Fibroblast of skin of right quadriceps (primary cell): ENCODE data around the gene MALRD1.

ENCODE experiments used
- DNase-seq: peaks from one replicate; pipeline ENCODE4 v3.0.0-alpha.2; 2013

MALRD1 gene

DNA sequence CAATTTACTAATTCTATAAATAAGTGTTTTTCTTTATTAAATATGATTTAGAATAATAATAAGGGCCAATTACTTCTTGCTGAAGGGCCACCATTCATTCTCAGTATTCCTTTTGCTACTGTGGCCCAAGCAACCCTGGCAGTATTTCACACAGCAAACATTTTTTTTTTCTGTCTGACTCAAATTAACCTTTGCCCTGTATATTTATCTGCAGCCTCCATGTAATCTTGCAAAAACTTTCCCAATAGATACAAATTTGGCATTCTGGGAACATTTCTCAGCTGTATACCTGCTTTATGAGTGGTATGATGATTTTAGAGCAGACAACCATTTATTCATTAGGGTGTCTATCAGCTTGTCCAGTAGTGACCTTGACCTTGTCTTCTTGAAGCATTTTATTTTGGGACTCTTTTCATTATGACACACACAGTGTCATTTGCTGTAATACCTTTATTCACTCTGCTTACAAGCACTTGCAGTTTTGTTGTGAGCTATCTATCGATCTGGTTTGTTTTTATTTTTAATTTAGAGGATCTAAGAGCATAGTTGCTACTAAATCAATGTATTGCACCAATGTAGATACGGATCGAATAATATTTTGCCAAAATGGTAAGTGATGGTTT lies 607.9 kb downstream of the MALRD1 start:
- no peak for DNase-seq

DNA sequence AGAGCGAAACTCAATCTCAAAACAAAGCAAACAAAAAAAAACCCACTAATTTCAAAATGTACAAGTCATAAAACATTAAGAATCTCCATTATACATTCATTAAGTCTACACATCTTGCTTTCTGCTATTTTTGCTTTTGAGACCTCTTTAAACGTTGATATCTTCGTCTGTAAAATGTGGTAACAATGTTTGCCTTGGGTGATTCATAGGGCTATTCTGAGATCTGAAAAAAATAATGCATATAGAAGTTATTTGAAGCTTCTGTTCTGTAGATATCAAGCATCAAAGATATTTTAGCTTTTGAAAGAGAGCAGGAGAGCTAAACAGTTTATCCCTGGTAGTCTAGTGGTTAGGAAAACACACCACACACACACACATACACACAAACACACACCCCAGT lies 609.5 kb downstream of the MALRD1 start:
- no peak for DNase-seq

DNA sequence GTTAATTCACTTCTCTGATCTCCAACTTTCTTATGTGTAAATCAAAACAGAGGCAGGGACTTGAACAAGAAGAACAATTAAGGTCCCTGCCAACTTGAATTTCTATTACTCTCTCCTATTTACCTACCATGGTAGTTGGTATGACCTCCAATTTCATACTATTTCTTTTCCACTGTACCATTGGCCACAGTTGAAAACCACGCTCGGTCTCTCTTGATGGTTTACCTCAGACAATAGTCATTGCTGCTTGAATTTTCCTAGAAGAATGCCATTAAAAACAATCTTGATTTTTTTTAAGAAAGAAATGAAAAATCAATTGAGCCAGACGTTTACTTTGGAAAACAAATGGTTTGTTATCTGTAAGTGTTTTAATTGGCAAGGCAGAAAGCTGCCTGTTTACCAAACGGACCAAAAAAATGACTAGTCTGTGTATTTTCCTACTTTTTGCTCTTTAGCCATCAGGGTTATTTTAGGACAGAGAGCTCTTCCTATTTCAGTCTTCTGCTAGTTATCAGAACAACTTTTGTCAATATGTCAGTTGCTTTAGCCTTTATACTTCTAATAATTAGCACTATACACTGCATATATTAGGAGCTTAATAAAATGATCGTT lies 610.1 kb downstream of the MALRD1 start:
- DNase-seq, result no peak

DNA sequence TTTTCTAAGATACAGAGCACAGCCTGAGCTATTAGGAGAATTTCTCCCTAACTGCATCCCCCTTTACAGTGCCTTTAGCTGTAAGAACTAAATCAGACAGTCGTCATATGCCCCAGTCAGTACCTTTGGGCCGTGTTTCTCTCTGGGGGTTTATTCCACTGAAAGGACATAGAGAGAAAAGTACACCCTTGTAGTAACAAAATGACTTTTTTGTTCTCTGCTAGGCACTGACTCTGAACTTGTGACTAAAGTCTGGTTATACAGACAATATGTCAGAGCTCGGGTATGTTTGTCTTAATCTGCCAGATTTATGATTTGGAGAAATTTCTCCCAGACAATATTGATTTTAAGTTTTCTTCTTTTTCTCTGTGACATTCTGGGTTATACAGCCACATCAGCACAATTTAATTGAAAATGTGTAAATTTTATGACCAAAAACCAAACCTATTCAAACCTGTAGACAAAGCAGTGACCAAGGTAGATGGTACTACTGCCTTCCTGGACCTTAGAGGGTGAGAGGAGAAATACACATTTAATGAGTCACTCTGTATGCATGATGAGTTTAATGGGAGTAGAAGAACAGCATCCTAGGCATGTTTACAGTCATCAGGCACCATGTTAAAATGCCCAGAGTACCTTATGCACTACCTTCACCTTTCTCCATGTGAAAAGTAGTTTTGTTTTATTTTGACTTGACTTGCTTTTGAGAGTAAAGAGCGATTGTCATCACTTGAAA lies 611.5 kb downstream of the MALRD1 start:
- DNase-seq, result no peak

DNA sequence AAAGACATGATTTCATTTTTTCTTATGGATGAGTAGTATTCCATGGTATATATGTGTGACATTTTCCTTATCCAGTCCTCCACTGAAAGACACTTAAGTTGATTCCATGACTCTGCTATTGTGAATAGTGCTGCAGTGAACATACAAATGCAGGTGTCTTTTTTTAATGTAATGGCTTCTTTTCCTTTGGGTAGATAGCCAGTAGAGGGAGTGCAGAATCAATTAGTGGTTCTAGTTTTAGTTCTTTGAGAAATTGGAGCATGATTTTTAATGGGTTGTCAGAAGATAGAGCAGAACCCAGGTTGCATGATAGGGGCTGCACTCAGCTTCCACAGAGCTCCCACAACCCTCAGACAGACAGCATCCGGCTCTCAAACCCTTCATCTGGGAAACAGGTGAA lies 614.7 kb downstream of the MALRD1 start:
- DNase-seq, result no peak

DNA sequence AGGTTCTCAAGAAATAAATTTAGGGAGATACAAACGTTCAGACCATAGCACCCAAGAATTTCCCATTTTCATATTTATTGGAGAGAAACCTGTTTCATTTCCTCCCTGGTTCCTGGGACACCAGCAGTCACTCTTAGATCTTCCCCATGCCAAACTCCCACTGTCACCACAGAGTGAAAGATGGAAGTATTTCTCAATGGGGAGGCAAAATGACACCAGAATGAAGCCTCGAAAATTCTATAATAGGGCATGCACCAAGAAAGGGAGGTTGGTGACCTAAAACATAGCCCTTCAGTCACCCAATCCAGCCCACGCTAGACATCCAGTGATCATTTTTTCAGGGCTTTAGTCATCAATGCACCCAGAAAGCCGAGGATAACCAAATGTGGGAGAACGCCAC lies 619.5 kb downstream of the MALRD1 start:
- no peak for DNase-seq

DNA sequence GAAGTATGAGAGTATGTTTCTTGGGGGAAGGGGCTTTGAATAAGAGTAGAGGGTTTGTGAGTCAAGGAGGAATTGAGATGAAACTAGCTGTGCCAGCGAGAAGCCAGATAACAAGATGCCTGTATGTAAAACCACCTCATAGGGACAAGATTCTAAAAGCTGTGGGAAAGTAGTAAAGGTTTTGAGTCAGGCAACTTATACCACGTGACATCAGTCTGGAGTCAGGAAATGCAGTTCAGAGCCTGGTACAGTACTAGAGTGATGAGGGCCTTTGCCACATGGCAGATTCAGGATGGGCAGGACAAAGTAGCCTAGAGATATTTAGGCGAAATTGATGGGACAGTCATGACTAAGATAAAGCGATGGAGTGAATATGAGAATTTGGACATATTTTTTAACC lies 627.5 kb downstream of the MALRD1 start:
- no peak for DNase-seq

DNA sequence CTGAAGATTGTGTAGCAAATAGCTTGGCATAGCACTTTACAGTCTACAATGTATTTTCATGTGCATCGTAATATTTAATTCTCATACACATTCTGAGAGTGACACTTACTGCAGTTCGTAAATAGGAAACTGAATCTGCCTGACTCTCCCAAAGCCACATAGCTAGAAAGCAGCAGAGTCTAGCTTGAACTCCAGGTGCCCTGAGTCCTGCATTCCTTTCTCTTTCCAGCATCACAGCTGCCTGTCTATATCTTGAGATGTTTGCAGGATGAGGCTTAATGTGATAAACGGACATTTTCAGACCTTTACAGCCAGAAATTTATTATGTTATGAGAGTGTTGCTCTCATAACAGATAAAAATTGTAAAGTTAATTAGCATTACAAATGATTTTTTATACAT lies 634.8 kb downstream of the MALRD1 start:
- no peak for DNase-seq

DNA sequence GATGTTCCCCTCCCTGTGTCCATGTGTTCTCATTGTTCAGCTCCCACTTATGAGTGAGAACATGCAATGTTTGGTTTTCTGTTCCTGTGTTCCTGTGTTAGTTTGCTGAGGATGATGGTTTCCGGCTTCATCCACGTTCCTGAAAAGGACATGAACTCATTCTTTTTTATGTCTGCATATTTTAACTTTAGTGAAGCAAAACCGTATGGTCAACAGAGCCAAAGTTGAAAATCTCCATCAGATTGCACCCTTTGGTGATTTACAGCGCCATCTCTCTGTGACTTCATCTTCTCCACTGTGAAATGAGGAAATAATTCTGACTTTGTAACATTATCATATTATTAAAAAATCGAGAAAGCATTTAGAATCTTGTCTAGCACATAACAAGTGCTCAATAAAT lies 635.4 kb downstream of the MALRD1 start:
- DNase-seq, result peak; percentile 8

DNA sequence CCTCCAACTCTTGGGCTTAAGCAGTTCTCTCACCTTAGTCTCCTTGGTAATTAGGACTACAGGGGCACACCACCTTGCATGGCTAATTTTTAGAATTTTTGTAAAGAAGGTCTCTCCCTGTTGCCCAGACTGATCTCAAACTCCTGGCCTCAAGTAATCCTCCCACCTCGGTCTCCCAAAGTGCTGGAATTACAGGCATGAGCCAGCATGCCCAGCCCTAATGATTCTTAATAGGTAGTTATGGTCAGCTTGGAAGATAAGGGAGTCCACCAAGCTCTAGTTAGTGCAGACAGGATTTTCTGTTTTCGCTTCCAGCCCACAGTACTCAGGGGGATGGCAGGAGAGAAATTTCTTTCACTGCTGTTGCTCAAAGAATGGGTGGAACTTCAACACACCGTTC lies 639.7 kb downstream of the MALRD1 start:
- DNase-seq, result no peak

DNA sequence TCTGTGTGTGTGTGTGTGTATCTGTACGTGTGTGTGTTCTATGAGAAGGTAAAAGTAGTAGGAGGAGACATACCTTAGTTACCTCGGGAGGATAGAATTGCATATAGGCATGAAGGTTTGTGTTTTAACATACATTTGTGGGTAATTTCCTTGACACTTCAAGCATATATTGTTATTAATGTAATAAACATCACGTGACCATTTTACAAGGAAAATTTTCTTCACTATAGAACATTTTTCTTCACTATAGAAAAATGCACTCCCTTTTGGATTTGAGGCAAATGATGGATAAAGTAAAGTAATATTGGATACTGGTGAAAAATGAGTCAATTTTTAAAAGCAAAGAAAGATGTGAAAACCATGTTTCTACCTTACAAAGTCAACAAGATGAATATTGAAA lies 640.6 kb downstream of the MALRD1 start:
- no peak for DNase-seq

DNA sequence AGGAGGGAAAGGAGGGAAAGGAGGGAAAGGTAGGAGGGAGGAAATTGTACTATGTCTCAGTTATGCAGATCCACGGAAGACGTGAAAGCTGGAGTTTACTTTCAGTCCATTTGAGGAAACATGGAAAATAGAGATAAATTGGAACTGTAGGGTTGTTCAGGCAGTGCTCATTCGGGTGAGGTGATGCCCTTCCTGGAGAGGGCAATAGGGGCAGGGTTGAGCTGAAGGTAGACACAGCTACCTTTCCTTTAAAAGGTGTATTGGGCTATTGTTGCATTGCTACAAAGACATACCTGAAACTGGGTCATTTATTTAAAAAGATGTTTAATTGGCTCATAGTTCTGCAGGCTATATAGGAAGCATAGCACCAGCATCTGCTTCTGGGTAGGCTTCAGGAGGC lies 650.7 kb downstream of the MALRD1 start:
- no peak for DNase-seq

DNA sequence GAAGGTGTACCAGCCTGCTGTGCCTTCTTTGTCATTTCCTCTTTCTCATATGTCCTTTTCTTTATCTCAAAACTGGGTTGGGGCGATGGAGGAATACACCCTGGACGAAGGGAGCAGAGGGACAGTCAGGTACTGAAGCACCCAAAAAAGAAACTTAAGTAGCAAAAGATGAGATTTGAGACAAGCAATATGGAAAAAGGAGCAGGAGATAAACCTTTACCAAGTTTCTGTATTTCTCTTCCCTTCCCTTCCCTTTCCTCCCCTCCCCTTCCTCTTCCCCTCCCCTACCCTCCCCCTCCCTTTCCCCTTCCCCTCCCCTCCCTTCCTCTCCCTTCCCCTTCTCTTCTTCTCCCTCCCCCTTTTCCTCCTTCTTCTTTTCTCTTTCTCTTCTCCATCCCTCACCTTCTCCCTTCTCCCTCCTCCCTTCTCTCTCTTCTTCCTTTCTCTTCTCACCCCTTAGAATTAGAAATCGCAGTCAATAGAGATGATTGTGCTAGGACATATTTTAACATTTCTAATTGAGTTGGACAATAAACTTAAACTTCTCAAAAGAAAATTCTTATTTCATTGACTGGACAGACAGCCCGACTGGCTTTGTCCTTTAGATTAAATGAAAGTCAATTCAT lies 652.9 kb downstream of the MALRD1 start:
- DNase-seq, result no peak

DNA sequence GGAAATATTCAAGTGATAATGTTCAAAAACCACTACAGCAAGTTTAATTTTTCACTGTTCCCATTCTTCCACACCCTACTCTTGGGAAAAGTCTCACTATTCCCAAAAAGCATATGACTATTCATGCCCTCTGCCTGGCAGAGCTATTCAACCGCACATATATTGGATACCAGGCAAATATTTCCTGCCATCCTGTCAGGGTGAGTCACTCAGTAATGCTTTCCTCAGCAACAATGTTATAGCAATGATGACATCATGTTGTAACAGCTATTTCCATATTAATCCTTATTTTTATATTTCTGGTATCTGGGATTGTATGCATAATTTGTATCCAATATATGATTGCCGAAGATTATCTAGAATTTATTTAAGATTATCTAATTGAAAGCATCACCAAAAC lies 653.6 kb downstream of the MALRD1 start:
- DNase-seq, result peak; percentile 37

DNA sequence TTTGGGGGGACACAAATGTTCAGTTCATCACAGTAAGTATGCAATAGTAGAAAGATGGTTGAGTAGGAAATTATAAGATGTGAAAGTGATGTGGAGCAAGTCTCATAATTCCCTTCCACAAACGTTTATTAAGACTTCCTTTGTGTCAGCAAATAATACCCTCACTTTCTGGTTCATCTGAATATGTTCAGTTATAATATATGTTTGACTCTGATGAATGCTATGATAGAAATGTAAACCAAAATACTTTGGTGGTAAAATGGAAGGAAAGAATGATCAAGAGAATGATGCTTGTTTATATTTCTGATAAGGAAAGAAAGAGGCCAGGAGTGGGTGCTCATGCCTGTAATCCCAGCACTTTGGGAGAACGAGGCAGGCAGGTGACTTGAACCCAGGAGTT lies 655.9 kb downstream of the MALRD1 start:
- no peak for DNase-seq

DNA sequence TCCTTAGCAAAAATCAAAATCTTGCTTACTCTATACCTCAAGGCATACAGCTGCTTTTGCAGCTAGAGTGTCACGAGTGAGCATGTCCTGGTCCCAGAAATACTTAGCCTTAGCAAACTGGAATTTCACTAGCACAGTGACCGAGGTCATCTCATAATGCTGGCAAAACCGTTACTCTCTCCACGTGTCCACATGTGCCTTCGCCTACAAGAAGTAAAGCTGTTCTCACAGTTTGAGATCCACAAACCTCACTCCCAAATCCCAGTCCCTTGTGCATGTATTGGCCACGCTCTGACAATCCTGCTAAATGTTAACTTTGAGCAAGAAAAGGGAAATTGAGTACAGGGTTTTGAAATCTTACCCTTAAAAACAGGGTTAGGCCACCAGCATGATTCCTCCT lies 656.6 kb downstream of the MALRD1 start:
- no peak for DNase-seq

DNA sequence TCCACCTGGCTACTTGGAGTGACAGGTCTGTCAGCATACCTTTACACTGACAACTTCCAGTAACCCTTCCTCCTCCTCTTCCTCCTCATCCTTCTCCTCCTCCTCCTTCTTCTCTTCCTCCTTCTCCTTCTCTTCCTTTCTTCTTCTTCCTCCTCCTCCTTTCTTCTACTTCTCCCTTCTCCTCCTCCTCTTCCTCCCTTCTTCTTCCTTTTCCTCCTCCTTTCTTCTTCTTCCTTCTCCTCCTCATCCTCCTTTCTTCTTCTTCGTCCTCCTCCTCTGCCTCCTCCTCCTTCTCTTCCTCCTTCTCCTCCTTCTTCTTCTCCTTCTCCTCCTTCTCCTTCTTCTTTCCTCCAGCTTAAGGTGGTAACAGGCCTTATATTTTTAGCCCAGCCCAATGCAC lies 658.3 kb downstream of the MALRD1 start:
- no peak for DNase-seq

DNA sequence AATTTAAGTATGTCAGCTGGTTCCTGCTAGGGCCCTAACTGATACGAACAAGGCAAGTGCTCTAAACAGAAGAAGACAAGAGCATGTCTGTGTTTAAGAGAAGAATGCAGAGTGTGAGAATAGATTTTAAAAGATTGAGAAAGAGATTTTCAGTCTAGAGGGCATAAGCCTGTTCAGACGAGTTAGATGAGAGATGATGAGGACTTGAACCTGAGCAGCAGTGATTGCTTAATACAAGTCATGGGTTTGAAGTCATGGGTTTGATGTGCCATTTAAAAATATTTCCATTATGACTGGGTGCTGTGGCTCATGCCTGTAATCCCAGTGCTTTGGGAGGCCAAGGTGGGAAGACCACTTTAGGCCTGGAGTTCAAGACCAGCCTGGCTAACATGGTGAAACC lies 658.8 kb downstream of the MALRD1 start:
- DNase-seq, result no peak

DNA sequence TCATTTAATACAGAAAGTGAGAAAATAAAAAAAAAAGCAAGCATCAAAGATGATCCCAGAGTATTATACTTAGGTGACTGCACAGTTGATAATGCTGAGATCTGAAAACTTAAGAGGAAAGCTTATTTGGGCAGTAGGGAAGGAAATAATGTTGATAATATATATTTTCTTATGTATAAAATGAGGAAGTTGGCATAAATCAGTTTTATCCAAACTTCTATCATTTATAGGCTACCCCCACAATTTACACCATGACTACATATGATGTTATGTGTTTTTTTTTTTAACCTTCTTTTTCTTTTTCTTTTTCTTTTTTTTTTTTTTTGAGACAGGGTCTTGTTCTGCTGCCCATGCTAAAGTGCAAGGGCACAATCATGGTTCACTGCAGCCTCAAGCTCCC lies 659.4 kb downstream of the MALRD1 start:
- no peak for DNase-seq

DNA sequence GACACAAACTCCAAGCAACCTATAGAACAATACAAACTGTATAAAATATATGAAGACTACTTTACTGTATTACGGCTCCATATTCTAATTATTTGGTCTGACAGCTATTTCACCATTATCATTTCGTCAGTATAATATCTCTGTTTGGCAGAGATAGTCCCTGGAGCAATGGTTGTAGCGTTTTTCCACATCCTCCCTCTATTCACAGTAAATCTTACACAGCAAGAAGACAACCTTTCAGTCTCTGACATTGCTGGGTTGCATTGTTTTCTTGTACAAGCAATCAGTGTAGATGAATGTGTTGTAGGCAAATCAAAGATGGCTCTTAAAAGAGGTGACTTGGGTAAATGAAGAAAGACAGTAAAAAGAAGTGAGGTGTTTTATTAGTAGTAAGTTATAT lies 662.0 kb downstream of the MALRD1 start:
- no peak for DNase-seq

DNA sequence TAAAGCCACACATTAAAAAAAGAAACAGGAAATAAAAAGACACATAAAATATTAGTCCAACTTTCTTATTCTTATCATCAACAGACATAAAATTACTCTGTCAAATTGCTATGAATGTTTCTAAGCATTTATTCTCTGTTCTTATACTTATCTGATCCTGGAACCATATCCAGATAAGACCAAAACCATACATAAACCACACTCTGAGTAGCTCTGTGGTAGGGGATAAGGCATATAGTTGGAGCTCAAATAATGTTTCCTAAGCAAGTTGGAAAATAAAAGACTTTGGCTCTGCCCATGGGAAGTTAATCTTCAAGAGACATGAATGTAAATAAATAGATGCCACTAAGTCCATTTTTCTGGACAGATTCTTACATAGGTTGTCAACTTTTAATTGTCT lies 664.6 kb downstream of the MALRD1 start:
- no peak for DNase-seq

DNA sequence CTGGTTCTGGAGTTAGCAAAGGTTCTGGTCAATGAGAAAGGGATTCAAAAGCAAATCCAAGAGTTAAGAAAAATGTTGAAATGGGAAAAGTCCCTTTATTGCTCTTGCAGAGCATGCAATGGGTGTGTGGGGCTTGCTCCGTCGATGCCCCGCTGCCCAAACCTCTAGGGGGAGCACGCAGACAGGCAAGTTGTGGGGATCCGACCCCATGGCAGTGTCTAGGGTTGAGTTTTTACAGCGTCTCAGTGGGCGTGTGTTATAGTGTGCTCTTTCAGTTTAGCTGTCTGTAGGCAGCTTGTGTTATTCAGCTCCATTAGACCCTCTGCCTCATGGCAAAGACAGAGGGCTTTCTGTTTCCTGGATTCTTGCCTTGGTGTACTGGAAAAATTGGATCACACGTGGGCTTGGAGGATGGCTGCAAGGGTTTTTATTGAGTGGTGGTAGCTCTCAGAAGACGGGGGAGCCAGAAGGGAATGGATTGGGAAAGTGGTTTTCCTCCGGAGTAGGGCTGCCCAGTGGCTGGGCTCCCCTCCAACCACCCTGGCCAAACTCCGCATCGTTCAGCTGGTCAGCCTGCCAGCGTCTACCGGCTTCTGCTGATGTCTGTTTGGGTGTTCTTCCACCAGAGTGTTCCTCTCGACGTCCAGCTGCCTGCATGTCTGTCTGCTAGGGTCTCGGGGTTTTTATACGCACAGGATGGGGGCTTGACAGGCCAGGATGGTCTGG lies 665.4 kb downstream of the MALRD1 start:
- DNase-seq, result no peak

DNA sequence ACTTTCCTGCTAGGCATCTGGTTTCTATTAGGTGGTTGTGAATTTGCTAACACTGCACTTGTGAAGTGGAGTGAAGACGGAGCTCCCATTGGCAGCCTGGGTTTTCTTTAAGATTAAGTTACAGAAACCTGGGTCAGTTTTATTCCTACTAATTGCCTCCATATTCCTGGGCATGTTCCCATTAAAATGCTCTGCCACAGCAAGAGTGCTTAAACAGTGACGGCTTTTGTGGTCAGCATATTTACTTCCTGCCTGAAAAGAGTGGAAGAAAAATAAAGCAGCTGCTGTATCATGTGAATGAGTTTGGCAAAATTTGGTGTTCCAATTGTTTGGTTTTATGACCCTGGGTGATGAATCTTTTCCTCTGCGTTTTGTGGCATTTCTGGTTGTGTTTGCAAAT lies 670.7 kb downstream of the MALRD1 start:
- DNase-seq, result peak; percentile 88

DNA sequence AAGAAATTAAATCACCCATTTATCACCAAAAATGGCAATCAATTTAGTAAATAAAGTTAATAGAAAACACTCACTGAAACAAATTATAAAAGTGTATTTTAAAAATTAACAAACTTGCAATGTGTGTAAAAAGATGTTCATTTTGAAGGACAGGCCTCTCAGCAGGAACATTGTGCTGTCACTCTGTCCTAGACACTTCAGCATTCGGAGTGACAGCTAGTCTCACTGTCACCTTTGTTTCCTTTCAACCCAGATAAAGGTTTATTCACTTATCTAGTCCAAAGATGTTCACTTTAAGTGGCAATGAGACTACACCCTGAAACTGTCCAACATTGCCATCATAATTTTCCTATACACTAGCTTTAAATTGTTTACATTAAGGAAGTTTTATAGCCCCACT lies 675.7 kb downstream of the MALRD1 start:
- no peak for DNase-seq
